ENCODE results near the gene KRTAP9-7. TPM values are rescaled to one million over a fixed set of nuclear protein-coding genes. Genes with fewer than 3 reads are reported as not detected.

KRTAP9-7 gene
- total and polyA plus RNA-seq, 4 donors = not detected

GRCh38 chr17:41265078-41265477 lies 10.4 kb upstream of the KRTAP9-7 start, which contains the start of gene KRTAP9-6:
Gene KRTAP9-6, plus strand, starts transcription at chr17:41265378. Its CDS starts 0 bp downstream, at chr17:41265378.
- no peak for DNase-seq (ENCODE audit: low spot score)
- Histone ChIP-seq H3K36me3 (ENCODE audit: control insufficient read depth in 4 of 4, insufficient read depth in 3 of 4, low read depth in 1 of 4, low read length in 3 of 4) (no peaks in the 10 kb centered on the region), H3K9me3 (ENCODE audit: control insufficient read depth in 4 of 4, low read length in 3 of 4) (no peaks in the 10 kb centered on the region), H3K27me3 (ENCODE audit: control insufficient read depth in 4 of 4, insufficient read depth in 4 of 4, low read length in 3 of 4) (peaks cover 0 to 8% (median 0%) of the 10 kb centered on the region in 4 donors), H3K4me1 (ENCODE audit: control insufficient read depth in 4 of 4, insufficient read depth in 4 of 4, low read length in 3 of 4) (no peaks in the 10 kb centered on the region), H3K9ac (ENCODE audit: low read depth in 1 of 2, low read length in 2 of 2) (no peak within 1 kb of the TSS), H3K27ac (ENCODE audit: low read depth in 1 of 2, low read length in 2 of 2) (no peak within 1 kb of the TSS), H3K4me3 (ENCODE audit: low read depth in 1 of 3, low read length in 3 of 3) (no peak within 1 kb of the TSS)
- TF ChIP-seq ZBTB33 (IDR thresholded peaks at IDR 0.05) = no peak
- no peak for TF ChIP-seq MAX (IDR thresholded peaks at IDR 0.05)
- no peak for TF ChIP-seq SP1 (IDR thresholded peaks at IDR 0.05)
- TF ChIP-seq RXRA (IDR thresholded peaks at IDR 0.05) = no peak
- TF ChIP-seq FOXA1 (IDR thresholded peaks at IDR 0.05) = no peak
- no peak for TF ChIP-seq JUND (IDR thresholded peaks at IDR 0.05)
- no peak for TF ChIP-seq GABPA (IDR thresholded peaks at IDR 0.05 in 1 of 2, conservative IDR thresholded peaks at IDR 0.05 in 1 of 2)
- no peak for TF ChIP-seq RAD21 (IDR thresholded peaks at IDR 0.05)
- TF ChIP-seq, protein P1, sequence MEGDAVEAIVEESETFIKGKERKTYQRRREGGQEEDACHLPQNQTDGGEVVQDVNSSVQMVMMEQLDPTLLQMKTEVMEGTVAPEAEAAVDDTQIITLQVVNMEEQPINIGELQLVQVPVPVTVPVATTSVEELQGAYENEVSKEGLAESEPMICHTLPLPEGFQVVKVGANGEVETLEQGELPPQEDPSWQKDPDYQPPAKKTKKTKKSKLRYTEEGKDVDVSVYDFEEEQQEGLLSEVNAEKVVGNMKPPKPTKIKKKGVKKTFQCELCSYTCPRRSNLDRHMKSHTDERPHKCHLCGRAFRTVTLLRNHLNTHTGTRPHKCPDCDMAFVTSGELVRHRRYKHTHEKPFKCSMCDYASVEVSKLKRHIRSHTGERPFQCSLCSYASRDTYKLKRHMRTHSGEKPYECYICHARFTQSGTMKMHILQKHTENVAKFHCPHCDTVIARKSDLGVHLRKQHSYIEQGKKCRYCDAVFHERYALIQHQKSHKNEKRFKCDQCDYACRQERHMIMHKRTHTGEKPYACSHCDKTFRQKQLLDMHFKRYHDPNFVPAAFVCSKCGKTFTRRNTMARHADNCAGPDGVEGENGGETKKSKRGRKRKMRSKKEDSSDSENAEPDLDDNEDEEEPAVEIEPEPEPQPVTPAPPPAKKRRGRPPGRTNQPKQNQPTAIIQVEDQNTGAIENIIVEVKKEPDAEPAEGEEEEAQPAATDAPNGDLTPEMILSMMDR (IDR thresholded peaks at IDR 0.05; ENCODE audit: low read depth, low read length, missing input control) = no peak
- TF ChIP-seq NR2F2 (IDR thresholded peaks at IDR 0.05) = no peak
- TF ChIP-seq, protein P2, sequence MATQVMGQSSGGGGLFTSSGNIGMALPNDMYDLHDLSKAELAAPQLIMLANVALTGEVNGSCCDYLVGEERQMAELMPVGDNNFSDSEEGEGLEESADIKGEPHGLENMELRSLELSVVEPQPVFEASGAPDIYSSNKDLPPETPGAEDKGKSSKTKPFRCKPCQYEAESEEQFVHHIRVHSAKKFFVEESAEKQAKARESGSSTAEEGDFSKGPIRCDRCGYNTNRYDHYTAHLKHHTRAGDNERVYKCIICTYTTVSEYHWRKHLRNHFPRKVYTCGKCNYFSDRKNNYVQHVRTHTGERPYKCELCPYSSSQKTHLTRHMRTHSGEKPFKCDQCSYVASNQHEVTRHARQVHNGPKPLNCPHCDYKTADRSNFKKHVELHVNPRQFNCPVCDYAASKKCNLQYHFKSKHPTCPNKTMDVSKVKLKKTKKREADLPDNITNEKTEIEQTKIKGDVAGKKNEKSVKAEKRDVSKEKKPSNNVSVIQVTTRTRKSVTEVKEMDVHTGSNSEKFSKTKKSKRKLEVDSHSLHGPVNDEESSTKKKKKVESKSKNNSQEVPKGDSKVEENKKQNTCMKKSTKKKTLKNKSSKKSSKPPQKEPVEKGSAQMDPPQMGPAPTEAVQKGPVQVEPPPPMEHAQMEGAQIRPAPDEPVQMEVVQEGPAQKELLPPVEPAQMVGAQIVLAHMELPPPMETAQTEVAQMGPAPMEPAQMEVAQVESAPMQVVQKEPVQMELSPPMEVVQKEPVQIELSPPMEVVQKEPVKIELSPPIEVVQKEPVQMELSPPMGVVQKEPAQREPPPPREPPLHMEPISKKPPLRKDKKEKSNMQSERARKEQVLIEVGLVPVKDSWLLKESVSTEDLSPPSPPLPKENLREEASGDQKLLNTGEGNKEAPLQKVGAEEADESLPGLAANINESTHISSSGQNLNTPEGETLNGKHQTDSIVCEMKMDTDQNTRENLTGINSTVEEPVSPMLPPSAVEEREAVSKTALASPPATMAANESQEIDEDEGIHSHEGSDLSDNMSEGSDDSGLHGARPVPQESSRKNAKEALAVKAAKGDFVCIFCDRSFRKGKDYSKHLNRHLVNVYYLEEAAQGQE (IDR thresholded peaks at IDR 0.05) = no peak
- no peak for TF ChIP-seq HNF4A (conservative IDR thresholded peaks at IDR 0.05)
- TF ChIP-seq, protein P3, sequence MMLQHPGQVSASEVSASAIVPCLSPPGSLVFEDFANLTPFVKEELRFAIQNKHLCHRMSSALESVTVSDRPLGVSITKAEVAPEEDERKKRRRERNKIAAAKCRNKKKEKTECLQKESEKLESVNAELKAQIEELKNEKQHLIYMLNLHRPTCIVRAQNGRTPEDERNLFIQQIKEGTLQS (IDR thresholded peaks at IDR 0.05) = no peak
- TF ChIP-seq HNF4G (IDR thresholded peaks at IDR 0.05) = no peak
- no peak for TF ChIP-seq TAF1 (conservative IDR thresholded peaks at IDR 0.05)
- no peak for TF ChIP-seq FOXA2 (IDR thresholded peaks at IDR 0.05)
- TF ChIP-seq EGR1 (IDR thresholded peaks at IDR 0.05; ENCODE audit: low read depth in 2 of 2) = no peak
- TF ChIP-seq YY1 (IDR thresholded peaks at IDR 0.05) = no peak
- WGBS = 38% methylated on average over 2 of the region's 2 CpGs
